T-helper 17 cell (primary cell): ENCODE data around the gene MAPK6. TPM values are rescaled to one million over a fixed set of nuclear protein-coding genes. Genes with fewer than 3 reads are reported as not detected.

Source experiments
- ATAC-seq: fragments of 150-1000 bp; cut with Tn5 transposase; 2 replicates; pipeline ENCODE4 v1.10.0; 2021; ENCODE audit warnings: mild to moderate bottlenecking, moderate library complexity
- DNase-seq, 3 donors: peaks; one replicate each; pipeline versions ENCODE4 v3.0.0 to v3.0.0-alpha.2; 2020 to 2021
- H3K9me3 ChIP-seq: one replicate; pipeline ENCODE4 v1.7.0; 2013; ENCODE audit warnings: low read length, mild to moderate bottlenecking; ENCODE audit not compliant: control insufficient read depth, poor library complexity, severe bottlenecking
- H3K27ac Mint-ChIP-seq: one replicate; pipeline ENCODE4 v1.8.0; 2022; ENCODE audit warnings: mild to moderate bottlenecking, moderate library complexity, mixed read lengths
- H3K27me3 Mint-ChIP-seq: one replicate; pipeline ENCODE4 v1.8.0; 2022; ENCODE audit warnings: mixed read lengths
- H3K36me3 Mint-ChIP-seq: one replicate; pipeline ENCODE4 v1.8.0; 2022; ENCODE audit warnings: low read depth, mixed read lengths
- H3K4me1 Mint-ChIP-seq: one replicate; pipeline ENCODE4 v1.8.0; 2022; ENCODE audit warnings: mild to moderate bottlenecking, mixed read lengths
- H3K4me3 Mint-ChIP-seq: one replicate; pipeline ENCODE4 v1.8.0; 2022; ENCODE audit warnings: mild to moderate bottlenecking, moderate library complexity, mixed read lengths
- total RNA-seq, 4 donors: library from RNA in 2 of 4; stranded (reverse) in 2 of 4; gene quantifications; one replicate each; pipeline ENCODE4 v1.2.3 and lab custom pipeline; 2022 to 2026

Gene MAPK6
- total RNA-seq, 2 donors from 2014 or later: 36.8 to 45.6 TPM

DNA sequence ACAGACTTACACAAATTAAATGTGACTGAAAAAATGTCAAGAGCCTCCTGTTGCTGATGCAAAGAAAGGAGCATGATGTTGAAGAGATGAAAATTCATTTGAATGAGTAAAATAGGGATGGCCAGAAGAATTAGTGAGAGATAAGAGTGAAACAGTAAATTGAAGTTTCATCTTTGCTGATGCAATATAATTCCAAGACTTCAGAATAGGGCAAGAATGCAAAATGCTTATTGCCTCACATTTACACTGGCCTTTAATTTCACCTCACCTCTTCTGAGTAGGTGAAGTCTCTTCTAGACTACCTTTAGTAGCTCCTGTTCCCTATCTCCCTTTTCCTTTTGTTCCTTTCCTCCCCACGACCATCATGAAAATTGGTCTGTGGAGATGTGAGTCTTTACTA lies 15.3 kb upstream of the MAPK6 start:
- Mint-ChIP-seq H3K4me3 (no peak overlapping the region), H3K4me1 (peaks cover 8% of the 10 kb centered on the region), H3K27me3 (no peaks in the 10 kb centered on the region), H3K27ac (no peak overlapping the region), H3K36me3 (no peaks in the 10 kb centered on the region)
- DNase-seq: no peak
- H3K9me3 ChIP-seq: no peaks in the 10 kb centered on the region
- ATAC-seq: no peak

DNA sequence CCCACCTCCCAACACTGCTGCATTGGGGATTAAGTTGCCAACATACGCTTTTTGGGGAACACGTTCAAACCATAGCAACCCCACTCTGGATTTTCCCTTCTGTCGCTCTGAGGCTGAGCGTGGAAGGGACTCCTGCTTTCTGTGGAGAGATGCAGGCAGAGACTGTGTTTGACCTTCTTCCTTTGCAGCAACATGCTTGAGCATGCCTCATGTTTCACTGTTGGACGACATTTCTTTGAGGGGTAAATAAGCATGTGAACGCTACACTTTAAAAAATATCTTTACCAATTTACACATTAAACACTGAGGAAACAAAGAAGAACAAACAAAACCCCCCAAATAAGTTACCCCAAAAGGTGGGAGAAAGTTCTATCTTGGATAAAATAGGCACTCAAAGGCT lies 14.2 kb upstream of the MAPK6 start:
- H3K9me3 ChIP-seq: no peaks in the 10 kb centered on the region
- no peak overlapping the region for H3K27ac Mint-ChIP-seq
- peaks cover 10% of the 10 kb centered on the region for H3K4me1 Mint-ChIP-seq
- H3K36me3 Mint-ChIP-seq: no peaks in the 10 kb centered on the region
- H3K4me3 Mint-ChIP-seq: no peak overlapping the region
- DNase-seq: no peak
- ATAC-seq: no peak
- no peaks in the 10 kb centered on the region for H3K27me3 Mint-ChIP-seq

DNA sequence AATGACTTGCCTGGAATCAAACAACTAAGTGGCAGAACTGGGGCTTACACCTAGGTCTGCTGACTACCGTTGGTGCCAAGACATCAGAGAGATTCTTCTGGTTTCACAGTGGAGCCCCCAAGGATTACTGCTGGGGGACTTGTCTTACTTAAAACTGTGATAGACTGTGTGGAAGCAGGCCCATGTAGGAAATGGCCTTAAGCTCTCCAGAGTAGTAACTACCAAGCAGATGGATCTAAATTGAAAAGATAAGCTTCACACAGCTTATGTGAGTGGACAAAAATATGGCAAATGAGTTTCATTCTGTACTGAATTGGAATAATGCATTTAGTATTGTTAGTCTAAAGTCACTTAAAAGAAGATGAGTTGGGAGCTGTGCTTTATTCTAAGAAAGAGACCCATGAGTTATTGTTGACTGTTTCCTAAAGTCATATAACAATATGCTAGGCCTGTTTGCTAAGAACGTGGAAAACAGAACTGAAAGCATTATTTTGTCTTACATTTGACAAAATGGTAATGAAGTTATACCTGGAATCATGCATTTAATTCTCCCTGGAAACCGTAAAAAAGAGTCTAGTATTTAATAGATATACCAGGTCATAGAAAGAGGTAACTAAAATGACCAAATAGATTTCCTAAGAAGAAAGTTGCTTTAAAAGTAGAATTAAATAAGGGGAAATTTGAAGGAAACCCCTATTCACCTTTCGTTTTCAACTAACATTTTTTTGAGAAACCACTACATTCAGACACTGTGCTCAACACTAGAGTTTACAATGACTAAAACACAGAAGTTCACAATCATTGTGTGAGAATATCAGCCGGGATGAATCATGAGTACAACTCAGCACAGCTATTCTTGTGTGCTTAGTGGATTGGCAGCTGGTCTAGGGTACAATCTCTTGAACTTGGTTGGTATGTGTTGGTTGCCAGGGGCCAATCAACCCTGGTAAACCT lies 13.0 kb upstream of the MAPK6 start:
- Mint-ChIP-seq H3K4me1 (peaks cover 10% of the 10 kb centered on the region), H3K36me3 (no peaks in the 10 kb centered on the region), H3K27ac (peak overlapping the region; percentile 21), H3K27me3 (no peaks in the 10 kb centered on the region), H3K4me3 (no peak overlapping the region)
- ATAC-seq (peak; percentile 47), DNase-seq (no peak)
- no peaks in the 10 kb centered on the region for H3K9me3 ChIP-seq

DNA sequence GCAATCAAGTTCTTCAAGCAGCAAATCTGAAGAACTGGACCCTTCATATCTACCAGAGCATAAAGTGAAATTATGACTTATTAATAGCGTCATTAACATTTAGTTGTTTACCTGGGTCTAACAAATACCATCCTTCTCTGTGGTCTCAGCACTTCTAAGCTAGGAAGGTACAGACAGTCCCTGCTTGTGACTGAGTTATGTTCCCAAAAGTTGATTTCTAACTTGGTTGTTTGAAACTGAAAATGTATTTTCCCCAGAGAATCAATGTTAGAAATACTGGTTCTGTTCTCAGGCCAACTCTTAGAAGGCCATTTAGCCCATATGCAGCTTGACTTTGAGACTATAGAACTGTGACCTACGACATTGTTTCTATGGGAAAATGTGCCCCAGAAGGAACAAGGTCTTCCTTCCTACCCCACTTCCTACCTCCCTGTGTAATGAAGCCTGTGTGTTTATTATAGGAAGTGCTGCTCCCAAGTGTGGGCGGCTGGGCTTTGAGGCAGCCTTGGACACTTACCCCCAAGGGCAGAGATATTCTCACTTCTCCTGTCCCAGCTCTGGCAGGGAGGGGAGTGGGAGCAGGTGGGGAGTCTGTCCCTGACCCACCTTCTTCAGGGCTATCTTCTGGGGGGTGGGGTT lies 12.2 kb upstream of the MAPK6 start:
- DNase-seq: no peak
- H3K36me3 Mint-ChIP-seq: no peaks in the 10 kb centered on the region
- H3K9me3 ChIP-seq: no peaks in the 10 kb centered on the region
- no peaks in the 10 kb centered on the region for H3K27me3 Mint-ChIP-seq
- peaks cover 12% of the 10 kb centered on the region for H3K4me1 Mint-ChIP-seq
- no peak overlapping the region for H3K4me3 Mint-ChIP-seq
- peak; percentile 18 for ATAC-seq
- peak overlapping the region; percentile 21 for H3K27ac Mint-ChIP-seq

DNA sequence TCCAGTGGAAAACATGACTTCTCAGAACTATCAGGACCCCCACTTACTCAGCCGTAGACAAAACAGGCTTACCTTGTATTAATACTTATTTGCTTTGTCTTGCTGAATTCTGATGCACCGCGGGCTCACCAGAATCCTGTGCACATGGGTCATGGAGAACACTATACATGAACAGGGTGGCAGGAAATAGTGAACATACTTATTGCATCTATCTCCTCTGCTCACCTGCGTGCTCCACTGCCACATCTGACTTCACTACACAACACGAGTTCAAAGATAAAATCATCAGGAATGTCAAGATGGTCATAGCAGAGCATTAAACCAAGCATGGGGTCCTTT lies 10.7 kb upstream of the MAPK6 start:
- peak overlapping the region; percentile 12 for H3K4me3 Mint-ChIP-seq
- H3K4me1 Mint-ChIP-seq: peaks cover 12% of the 10 kb centered on the region
- no peaks in the 10 kb centered on the region for H3K36me3 Mint-ChIP-seq
- no peaks in the 10 kb centered on the region for H3K9me3 ChIP-seq
- DNase-seq: no peak
- no peaks in the 10 kb centered on the region for H3K27me3 Mint-ChIP-seq
- peak; percentile 33 for ATAC-seq
- peak overlapping the region; percentile 19 for H3K27ac Mint-ChIP-seq

DNA sequence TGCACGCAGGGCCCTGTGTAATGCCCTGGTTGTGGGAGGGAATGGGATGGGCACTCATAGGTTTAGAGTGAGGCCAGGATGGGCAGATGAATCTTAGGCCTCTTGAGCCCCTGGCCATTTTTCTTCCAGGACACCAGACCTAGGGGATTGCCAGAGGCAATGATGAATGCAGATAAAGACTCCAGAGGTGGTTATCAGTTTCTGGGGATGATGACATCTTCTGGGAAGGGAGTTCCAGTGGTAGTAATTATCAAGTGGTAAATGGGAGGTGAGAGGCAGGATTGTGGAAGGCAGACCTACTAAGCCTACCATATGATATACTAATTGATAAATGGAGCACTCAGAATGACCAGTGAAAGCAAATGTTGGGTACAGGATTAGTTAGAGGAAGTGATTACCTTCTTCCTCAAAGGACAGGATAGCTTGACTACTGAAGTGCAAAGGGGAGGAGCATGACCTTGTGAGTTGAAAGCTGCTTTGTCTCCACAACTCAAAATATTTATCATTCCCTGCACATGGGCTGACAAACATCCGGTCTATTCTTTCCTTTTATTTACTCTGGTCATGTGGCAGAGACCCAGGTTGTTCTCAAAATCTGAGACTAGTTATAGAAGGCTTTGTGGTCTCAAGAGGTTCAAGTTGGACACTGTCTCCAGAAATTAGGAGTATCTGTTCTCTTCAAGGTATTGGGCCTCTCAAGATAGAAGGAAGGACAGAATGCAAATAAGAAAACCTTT lies 10.2 kb upstream of the MAPK6 start:
- DNase-seq (no peak), ATAC-seq (peak; percentile 35)
- H3K27ac Mint-ChIP-seq: no peak overlapping the region
- H3K36me3 Mint-ChIP-seq: no peaks in the 10 kb centered on the region
- H3K27me3 Mint-ChIP-seq: no peaks in the 10 kb centered on the region
- H3K9me3 ChIP-seq: no peaks in the 10 kb centered on the region
- no peak overlapping the region for H3K4me3 Mint-ChIP-seq
- peaks cover 16% of the 10 kb centered on the region for H3K4me1 Mint-ChIP-seq

DNA sequence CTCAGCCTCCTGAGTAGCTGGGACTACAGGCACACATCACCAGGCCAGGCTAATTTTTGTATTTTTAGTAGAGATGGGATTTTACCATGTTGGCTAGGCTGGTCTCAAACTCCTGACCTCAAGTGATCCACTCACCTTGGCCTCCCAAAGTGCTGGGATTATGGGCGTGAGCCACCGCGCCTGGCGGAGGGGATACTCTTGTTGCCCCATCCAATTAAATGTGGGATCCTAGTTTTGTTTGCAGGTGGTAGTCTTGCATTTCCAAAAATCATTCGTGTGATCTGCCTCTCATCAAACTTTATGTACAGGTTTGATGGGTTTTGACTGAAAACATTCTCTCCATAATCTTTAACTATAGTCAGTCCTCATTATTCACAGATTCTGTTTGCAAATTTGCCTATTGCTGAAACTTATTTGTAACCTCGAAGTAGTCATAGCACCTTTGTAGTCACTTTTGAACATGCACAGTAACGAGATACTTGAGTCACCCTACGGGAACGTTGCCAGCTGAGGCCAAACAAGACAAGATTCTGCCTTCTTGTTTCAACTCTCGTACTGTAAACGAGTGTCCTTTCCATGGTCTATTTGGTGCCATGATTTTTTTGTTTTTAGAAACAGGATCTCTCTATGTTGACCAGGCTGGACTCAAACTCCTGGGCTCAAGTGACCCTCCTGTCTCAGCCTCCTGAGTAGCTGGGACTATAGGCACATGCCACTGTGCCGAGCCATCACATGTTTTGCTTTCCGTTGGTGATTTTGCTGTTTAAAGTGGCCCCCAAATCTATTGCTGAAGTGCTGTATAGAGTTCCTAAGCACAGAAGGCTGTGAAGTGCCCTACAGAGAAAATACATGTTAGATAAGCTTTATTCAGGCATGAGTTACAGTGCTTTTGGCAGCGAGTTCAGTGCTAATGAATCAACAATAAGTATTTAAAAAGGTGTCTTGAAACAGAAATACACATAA lies 8.1 kb upstream of the MAPK6 start:
- H3K4me3 Mint-ChIP-seq: no peak overlapping the region

DNA sequence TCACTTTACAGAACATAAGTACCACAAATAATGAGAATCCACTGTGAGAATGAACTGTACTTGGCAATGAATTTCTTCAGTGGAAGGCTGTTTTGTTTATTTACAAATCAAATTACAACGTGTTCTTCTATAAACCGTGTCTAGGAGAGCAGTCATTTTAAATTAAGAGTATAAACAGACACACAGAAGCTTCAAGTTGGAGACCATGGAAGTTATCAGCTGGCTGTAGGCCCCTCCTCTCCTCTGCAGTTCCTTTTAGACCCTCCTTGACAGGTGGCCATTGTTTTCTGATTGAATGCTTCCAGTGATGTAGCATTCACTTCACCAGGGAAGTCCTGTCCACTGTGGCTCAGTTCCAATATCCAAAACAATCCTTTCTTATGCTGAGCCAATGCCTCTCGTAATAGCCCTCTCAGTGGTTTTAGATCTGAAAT lies 7.3 kb upstream of the MAPK6 start:
- DNase-seq (no peak), ATAC-seq (no peak)
- Mint-ChIP-seq H3K4me1 (peaks cover 14% of the 10 kb centered on the region), H3K27me3 (no peaks in the 10 kb centered on the region), H3K36me3 (no peaks in the 10 kb centered on the region), H3K4me3 (no peak overlapping the region), H3K27ac (no peak overlapping the region)
- no peaks in the 10 kb centered on the region for H3K9me3 ChIP-seq

More for the DNA sequence above, 8.1 kb upstream of the MAPK6 start:
- no peaks in the 10 kb centered on the region for H3K27me3 Mint-ChIP-seq
- no peak overlapping the region for H3K27ac Mint-ChIP-seq
- H3K36me3 Mint-ChIP-seq: no peaks in the 10 kb centered on the region
- no peak for ATAC-seq
- no peak for DNase-seq
- H3K9me3 ChIP-seq: no peaks in the 10 kb centered on the region
- peaks cover 17% of the 10 kb centered on the region for H3K4me1 Mint-ChIP-seq

DNA sequence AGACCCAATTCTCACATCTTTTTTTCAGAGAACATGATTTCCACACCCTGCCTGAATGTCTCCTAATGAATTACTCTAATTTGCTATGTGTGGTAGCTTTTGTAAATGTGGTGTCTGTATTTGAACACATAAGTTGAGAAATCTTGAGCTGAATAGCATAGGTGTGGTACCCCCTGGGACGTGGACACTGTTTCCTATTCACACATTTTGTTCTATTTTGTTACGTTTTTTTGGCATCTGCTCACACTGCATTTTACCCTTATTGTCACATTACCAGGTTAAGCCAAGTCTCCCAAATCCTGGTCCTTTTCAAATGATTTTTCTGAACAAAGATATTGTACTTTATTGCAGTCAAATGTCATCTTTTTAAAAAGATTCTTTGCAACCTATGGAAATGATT lies 6.8 kb upstream of the MAPK6 start:
- H3K9me3 ChIP-seq: no peaks in the 10 kb centered on the region
- Mint-ChIP-seq H3K4me1 (peaks cover 14% of the 10 kb centered on the region), H3K27me3 (no peaks in the 10 kb centered on the region), H3K27ac (no peak overlapping the region), H3K36me3 (no peaks in the 10 kb centered on the region), H3K4me3 (no peak overlapping the region)
- no peak for DNase-seq
- ATAC-seq: no peak

DNA sequence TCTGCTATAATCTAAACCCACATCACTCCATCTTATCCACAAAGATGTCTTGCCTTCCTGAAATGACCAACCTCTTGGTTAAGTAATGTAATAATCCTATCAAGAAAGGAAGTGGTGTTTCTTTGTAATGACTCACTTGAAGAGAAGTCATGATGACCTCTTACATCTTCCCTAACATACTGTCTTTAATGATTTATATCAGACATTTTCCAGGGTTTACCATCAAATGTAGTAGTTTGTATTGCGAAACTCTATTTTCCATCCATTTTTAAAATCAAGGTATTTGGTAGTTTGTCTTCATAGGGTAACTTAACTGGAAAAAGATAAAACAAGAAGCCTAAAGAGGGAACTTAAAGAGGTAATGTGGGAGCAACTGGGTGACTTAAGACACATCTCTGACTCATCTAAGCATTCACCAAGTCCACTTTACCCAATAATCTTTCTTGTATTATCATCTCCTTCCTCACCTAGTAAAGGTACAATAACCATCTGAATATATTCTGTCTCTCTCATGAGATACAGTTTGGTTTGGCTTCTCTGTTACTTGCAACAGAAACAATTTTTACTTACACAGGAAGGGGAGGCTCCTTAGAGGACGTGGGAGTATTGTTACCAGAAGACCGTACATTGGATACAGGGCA lies 5.7 kb upstream of the MAPK6 start:
- Mint-ChIP-seq H3K27me3 (no peaks in the 10 kb centered on the region), H3K4me1 (peaks cover 14% of the 10 kb centered on the region), H3K27ac (no peak overlapping the region), H3K36me3 (no peaks in the 10 kb centered on the region), H3K4me3 (no peak overlapping the region)
- DNase-seq (no peak), ATAC-seq (peak; percentile 27)
- H3K9me3 ChIP-seq: no peaks in the 10 kb centered on the region

DNA sequence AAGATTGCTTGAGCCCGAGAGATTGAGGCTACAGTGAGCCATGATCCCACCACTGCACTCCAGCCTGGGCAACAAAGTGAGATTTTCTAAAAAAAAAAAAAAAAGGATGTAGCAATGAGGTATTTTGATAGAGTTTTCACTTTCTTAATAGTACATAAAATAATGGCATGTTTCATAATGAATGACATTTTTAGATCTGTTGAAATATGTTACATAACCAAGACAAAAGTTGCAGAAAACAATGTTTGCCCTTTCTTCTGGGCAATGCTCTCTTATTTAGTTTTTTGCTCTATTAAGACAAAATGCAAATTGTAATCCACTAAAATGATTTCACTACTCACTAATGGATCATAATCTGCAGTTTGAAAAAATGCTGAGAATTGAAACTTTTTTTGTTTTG lies 4.4 kb upstream of the MAPK6 start:
- Mint-ChIP-seq H3K27ac (no peak overlapping the region), H3K4me3 (no peak overlapping the region), H3K36me3 (no peaks in the 10 kb centered on the region)

DNA sequence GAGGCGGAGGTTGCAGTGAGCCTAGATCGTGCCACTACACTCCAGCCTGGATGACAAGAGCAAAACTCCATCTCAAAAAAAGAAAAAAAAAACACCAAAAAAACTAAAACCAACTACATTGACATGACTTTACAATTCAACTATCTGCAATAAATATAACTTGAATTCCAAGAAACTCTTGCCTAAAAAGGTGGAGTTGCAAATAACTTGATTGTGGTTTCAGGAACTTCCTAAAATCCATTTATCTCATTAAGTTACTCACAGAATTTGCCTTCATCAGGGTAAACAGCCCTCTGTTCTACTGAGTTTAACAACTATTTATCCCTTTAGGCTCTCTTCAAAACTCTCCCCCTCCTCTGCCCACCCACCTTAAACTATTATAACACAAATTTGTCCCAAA lies 2.7 kb upstream of the MAPK6 start:
- DNase-seq: no peak
- H3K4me1 Mint-ChIP-seq: peaks cover 24% of the 10 kb centered on the region
- no peaks in the 10 kb centered on the region for H3K36me3 Mint-ChIP-seq
- ATAC-seq: no peak
- H3K4me3 Mint-ChIP-seq: no peak overlapping the region
- H3K27me3 Mint-ChIP-seq: no peaks in the 10 kb centered on the region
- peaks cover 2% of the 10 kb centered on the region for H3K9me3 ChIP-seq
- peak overlapping the region; percentile 29 for H3K27ac Mint-ChIP-seq

More for the DNA sequence above, 4.4 kb upstream of the MAPK6 start:
- no peak for DNase-seq
- ATAC-seq: no peak
- Mint-ChIP-seq H3K4me1 (peaks cover 12% of the 10 kb centered on the region), H3K27me3 (no peaks in the 10 kb centered on the region)
- H3K9me3 ChIP-seq: no peaks in the 10 kb centered on the region
